ENCODE data around the gene CANX. TPM values are rescaled to one million over a fixed set of nuclear protein-coding genes. Genes with fewer than 3 reads are reported as not detected.

CANX gene
- total and polyA plus RNA-seq, 9 of the 15 experiments (the other 6 are each of a cell fraction or from before 2014, with no cell fraction given), result 155 to 893 (median 589) TPM

- TF ChIP-seq NELFE (IDR thresholded peaks at IDR 0.05; ENCODE audit: insufficient read depth, insufficient read length), result no peak
- no peak for TF ChIP-seq BRF2 (IDR thresholded peaks at IDR 0.05; ENCODE audit: borderline replicate concordance, insufficient read depth, insufficient read length)
- TF ChIP-seq NKRF (IDR thresholded peaks at IDR 0.05; ENCODE audit: borderline replicate concordance), result no peak
- no peak for TF ChIP-seq POU5F1 (IDR thresholded peaks at IDR 0.05; ENCODE audit: borderline replicate concordance, low read depth, low read length, partially characterized antibody)
- TF ChIP-seq TAF1 (IDR thresholded peaks at IDR 0.05; ENCODE audit: control insufficient read depth, extremely low read depth, insufficient read depth, low read length, severe bottlenecking), result no peak
- peak; percentile 57; the same call in 1 of the 2 replicates for TF ChIP-seq SIN3B (IDR thresholded peaks at IDR 0.05; ENCODE audit: low read depth)
- TF ChIP-seq CLOCK (CRISPR knock-in tag; IDR thresholded peaks at IDR 0.05; ENCODE audit: borderline replicate concordance), result no peak
These were observed 34.4 kb downstream of the CANX start (continued) for GRCh38 chr5:179732918-179733771.
